Body of pancreas (tissue), 4 donors: ENCODE results near the gene RSPO1. TPM values are rescaled to one million over a fixed set of nuclear protein-coding genes. Genes with fewer than 3 reads are reported as not detected.

Experiments
- ATAC-seq: fragments of 150-250 bp; one replicate; pipeline ENCODE4 v1.9.1; 2016
- DNase-seq, 4 donors: peaks; one replicate each; pipeline ENCODE4 v3.0.0-alpha.2; 2019
- H3K27ac ChIP-seq, 4 donors: fragments of 200-600 bp; sonication (generic); 1 replicate in 3 of 4; 2 replicates in 1 of 4; pipeline versions ENCODE4 v1.5.1 to v1.6.1; 2016 to 2019; ENCODE audit warnings: mild to moderate bottlenecking in 1 of 4, mixed read lengths in 1 of 4, moderate library complexity in 1 of 4
- H3K27me3 ChIP-seq, 2 donors: fragments of 200-600 bp; sonication (generic); one replicate each; pipeline ENCODE4 v1.6.0; 2016; ENCODE audit warnings: mild to moderate bottlenecking in 1 of 2
- H3K36me3 ChIP-seq, 2 donors: fragments of 200-600 bp; sonication (generic); replicated peaks in 1 of 2; 2 replicates each; pipeline ENCODE4 v1.5.1; 2016; ENCODE audit warnings: low read depth in 2 of 2; ENCODE audit not compliant: insufficient read depth in 1 of 2
- H3K4me1 ChIP-seq: fragments of 200-600 bp; sonication (generic); one replicate; pipeline ENCODE4 v1.6.0; 2016
- H3K4me3 ChIP-seq, 2 donors: fragments of 200-600 bp; sonication (generic); 1 replicate in 1 of 2; 2 replicates in 1 of 2; pipeline ENCODE4 v1.5.1; 2016 to 2019
- H3K9me3 ChIP-seq, 3 donors: fragments of 200-600 bp; sonication (generic); 1 replicate in 2 of 3; 2 replicates in 1 of 3; pipeline ENCODE4 v1.5.1; 2016
- POLR2A ChIP-seq, 3 donors: fragments of 450-650 bp; IDR thresholded peaks; one replicate each; pipeline ENCODE4 v1.6.1; 2016; ENCODE audit warnings: antibody characterized with exemption in 3 of 3, mild to moderate bottlenecking in 2 of 3
- WGBS, 2 donors: methylation state at CpG; one replicate each; pipeline ENCODE4 v1.1.5; 2017; 5-methylcytosine and 5-hydroxymethylcytosine counted together
- intact Hi-C: fragments of 100-400 bp; cut with DNase I; formaldehyde crosslinking; loops from one replicate; pipeline ENCODE4 v1.15.1; 2023
- total RNA-seq, 2 donors: library from RNA; depleted of rRNA; stranded (reverse); fragments of >200 nt; gene quantifications; one replicate each; pipeline ENCODE4 v1.1.0, GENCODE V29; 2016
- TF ChIP-seq, protein P1 (sequence below), 7 experiments: fragments of 450-650 bp in 4 of 7; fragments of 200-600 bp in 3 of 7; sonication (generic) in 3 of 7; IDR thresholded peaks; one replicate each; pipeline ENCODE4 v1.5.1; 2016 to 2019; ENCODE audit warnings: antibody characterized with exemption in 7 of 7

RSPO1 gene
- total RNA-seq, 2 donors from 2014 or later = 0.66 to 1.0 TPM

- 31 to 34% methylated on average over 13 to 14 of the region's 14 CpGs for WGBS, 2 donors
- Histone ChIP-seq H3K4me1 (no peaks in the 10 kb centered on the region), H3K27ac (no peak overlapping the region), H3K9me3 (no peaks in the 10 kb centered on the region), H3K27me3 (peaks cover 0 to 9% of the 10 kb centered on the region in 2 donors), H3K4me3 (no peak overlapping the region), H3K36me3 (no peaks in the 10 kb centered on the region)
- ATAC-seq = no peak
- intact Hi-C loops = no loop called here
- no peak for DNase-seq
- TF ChIP-seq, protein P1, sequence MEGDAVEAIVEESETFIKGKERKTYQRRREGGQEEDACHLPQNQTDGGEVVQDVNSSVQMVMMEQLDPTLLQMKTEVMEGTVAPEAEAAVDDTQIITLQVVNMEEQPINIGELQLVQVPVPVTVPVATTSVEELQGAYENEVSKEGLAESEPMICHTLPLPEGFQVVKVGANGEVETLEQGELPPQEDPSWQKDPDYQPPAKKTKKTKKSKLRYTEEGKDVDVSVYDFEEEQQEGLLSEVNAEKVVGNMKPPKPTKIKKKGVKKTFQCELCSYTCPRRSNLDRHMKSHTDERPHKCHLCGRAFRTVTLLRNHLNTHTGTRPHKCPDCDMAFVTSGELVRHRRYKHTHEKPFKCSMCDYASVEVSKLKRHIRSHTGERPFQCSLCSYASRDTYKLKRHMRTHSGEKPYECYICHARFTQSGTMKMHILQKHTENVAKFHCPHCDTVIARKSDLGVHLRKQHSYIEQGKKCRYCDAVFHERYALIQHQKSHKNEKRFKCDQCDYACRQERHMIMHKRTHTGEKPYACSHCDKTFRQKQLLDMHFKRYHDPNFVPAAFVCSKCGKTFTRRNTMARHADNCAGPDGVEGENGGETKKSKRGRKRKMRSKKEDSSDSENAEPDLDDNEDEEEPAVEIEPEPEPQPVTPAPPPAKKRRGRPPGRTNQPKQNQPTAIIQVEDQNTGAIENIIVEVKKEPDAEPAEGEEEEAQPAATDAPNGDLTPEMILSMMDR (IDR thresholded peaks at IDR 0.05) = no peak
- no peak for TF ChIP-seq POLR2A (IDR thresholded peaks at IDR 0.05)
These were observed 28.8 kb upstream of the RSPO1 start for GRCh38 chr1:37663426-37664000.

- no peak for DNase-seq
- Histone ChIP-seq H3K27ac (no peak overlapping the region), H3K4me3 (no peak overlapping the region), H3K27me3 (peaks cover 0 to 9% of the 10 kb centered on the region in 2 donors), H3K4me1 (no peaks in the 10 kb centered on the region), H3K36me3 (no peaks in the 10 kb centered on the region), H3K9me3 (no peaks in the 10 kb centered on the region)
- intact Hi-C loops = no loop called here
- WGBS, 2 donors = 57 to 64% methylated on average over 8 of the region's 11 CpGs
- no peak for ATAC-seq
- TF ChIP-seq POLR2A (IDR thresholded peaks at IDR 0.05) = no peak
- TF ChIP-seq, protein P1 (IDR thresholded peaks at IDR 0.05) = no peak
These were observed 27.5 kb upstream of the RSPO1 start for GRCh38 chr1:37662031-37662755.

DNA sequence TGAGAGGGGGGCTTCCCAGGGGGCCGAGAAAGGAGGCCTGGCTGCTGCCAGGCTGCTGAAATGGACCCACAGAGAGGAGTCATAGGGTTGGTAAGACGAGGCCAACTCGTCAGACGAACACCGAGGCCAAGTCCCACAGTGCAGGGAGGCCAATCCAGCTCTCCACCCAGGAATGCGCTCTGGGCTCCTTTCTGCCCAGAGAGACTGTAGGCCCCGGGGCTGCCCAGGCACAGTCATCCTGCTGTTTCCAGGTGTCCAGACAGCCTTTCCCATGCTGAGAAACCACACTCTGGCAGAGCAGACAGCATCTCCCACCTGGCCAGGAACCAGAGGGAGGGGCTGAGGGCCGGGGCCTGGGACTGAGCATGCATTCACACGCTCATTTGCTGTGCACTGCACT, 26.7 kb upstream of the RSPO1 start:
- TF ChIP-seq, protein P1 (IDR thresholded peaks at IDR 0.05) = no peak
- no peak for TF ChIP-seq POLR2A (IDR thresholded peaks at IDR 0.05)
- 53 to 67% methylated on average over 4 to 9 of the region's 9 CpGs for WGBS, 2 donors
- DNase-seq (no peak), ATAC-seq (no peak)
- H3K36me3 ChIP-seq = no peaks in the 10 kb centered on the region
- no peak overlapping the region for H3K27ac ChIP-seq
- intact Hi-C loops = no loop called here
- no peaks in the 10 kb centered on the region for H3K4me1 ChIP-seq
- peaks cover 0 to 9% of the 10 kb centered on the region in 2 donors for H3K27me3 ChIP-seq
- no peak overlapping the region for H3K4me3 ChIP-seq
- no peaks in the 10 kb centered on the region for H3K9me3 ChIP-seq

DNA sequence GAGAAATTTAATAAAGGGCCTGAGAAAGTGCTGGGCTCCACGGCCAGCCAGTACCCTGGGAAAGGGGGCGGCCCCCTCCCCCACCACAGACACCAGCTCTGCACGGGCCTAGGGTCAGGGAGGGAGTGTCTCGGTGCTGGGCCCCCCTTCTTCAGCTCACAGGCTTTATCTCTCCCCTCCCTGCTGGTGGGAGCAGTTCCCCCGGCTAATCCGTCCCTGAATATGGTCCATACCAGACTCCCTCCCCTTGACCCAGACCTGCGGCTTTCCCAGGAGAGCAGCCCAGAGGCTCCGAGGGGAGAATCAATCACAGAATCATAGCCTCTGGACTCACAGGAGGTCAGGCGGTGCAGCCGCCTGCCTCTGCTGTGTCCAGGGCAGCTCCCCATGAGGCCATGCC, 26.0 kb upstream of the RSPO1 start:
- no peak overlapping the region for H3K4me3 ChIP-seq
- H3K27me3 ChIP-seq = peaks cover 0 to 9% of the 10 kb centered on the region in 2 donors
- intact Hi-C loops = no loop called here
- DNase-seq = no peak
- no peaks in the 10 kb centered on the region for H3K4me1 ChIP-seq
- no peak overlapping the region for H3K27ac ChIP-seq
- 10 to 33% methylated on average over 8 to 9 of the region's 10 CpGs for whole genome bisulfite sequencing, 2 donors
- TF ChIP-seq, protein P1 (IDR thresholded peaks at IDR 0.05) = no peak
- no peak for TF ChIP-seq POLR2A (IDR thresholded peaks at IDR 0.05)
- H3K9me3 ChIP-seq = no peaks in the 10 kb centered on the region
- no peak for ATAC-seq
- no peaks in the 10 kb centered on the region for H3K36me3 ChIP-seq
